Vagina (tissue), 2 donors: ENCODE results near the gene TNS1. TPM values are rescaled to one million over a fixed set of nuclear protein-coding genes. Genes with fewer than 3 reads are reported as not detected.

Source experiments
- DNase-seq, 2 donors: peaks; one replicate each; pipeline ENCODE4 v3.0.0-alpha.2; 2017; ENCODE audit errors: extremely low spot score in 2 of 2
- H3K27ac ChIP-seq: fragments of 200-600 bp; sonication (generic); one replicate; pipeline ENCODE4 v1.5.1; 2019
- H3K27me3 ChIP-seq: fragments of 200-600 bp; sonication (generic); one replicate; pipeline ENCODE4 v1.5.1; 2019
- H3K36me3 ChIP-seq, 2 donors: fragments of 200-600 bp; sonication (generic); one replicate each; pipeline ENCODE4 v1.5.1; 2017 to 2019
- H3K4me1 ChIP-seq: fragments of 200-600 bp; sonication (generic); one replicate; pipeline ENCODE4 v1.5.1; 2019
- H3K4me3 ChIP-seq, 2 donors: fragments of 200-600 bp; sonication (generic); 1 replicate in 1 of 2; 2 replicates in 1 of 2; pipeline ENCODE4 v1.5.1; 2016 to 2019
- H3K9me3 ChIP-seq: fragments of 200-600 bp; sonication (generic); one replicate; pipeline ENCODE4 v1.5.1; 2019
- CTCF ChIP-seq, 3 experiments: fragments of 450-650 bp in 2 of 3; fragments of 200-600 bp in 1 of 3; sonication (generic) in 1 of 3; IDR thresholded peaks; one replicate each; pipeline ENCODE4 v1.5.1; 2017 to 2019; ENCODE audit warnings: antibody characterized with exemption in 3 of 3, mild to moderate bottlenecking in 2 of 3, moderate library complexity in 2 of 3
- POLR2A ChIP-seq, 2 donors: fragments of 450-650 bp; IDR thresholded peaks; one replicate each; pipeline ENCODE4 v1.6.1; 2017; ENCODE audit warnings: antibody characterized with exemption in 2 of 2, mild to moderate bottlenecking in 2 of 2, moderate library complexity in 2 of 2
- POLR2AphosphoS5 ChIP-seq, 2 donors: sonication (generic); formaldehyde crosslinking; IDR thresholded peaks; one replicate each; pipeline ENCODE4 v1.9.0; 2017; ENCODE audit warnings: antibody characterized with exemption in 2 of 2, mild to moderate bottlenecking in 2 of 2, low read depth in 1 of 2; ENCODE audit not compliant: insufficient read depth in 1 of 2
- intact Hi-C: fragments of 100-400 bp; cut with DNase I; formaldehyde crosslinking; loops from one replicate; pipeline ENCODE4 v1.15.1; 2023
- total RNA-seq: library from RNA; depleted of rRNA; stranded (reverse); fragments of >200 nt; gene quantifications from one replicate; pipeline ENCODE4 v1.2.3, GENCODE V29; 2016

TNS1 gene
- total RNA-seq, 1 donor from 2014 or later, result 216 TPM

- Histone ChIP-seq H3K27me3 (no peaks in the 10 kb centered on the region), H3K36me3 (peaks cover 0 to 13% of the 10 kb centered on the region in 2 donors), H3K9me3 (no peaks in the 10 kb centered on the region), H3K4me1 (peaks cover 90% of the 10 kb centered on the region), H3K4me3 (no peak overlapping the region), H3K27ac (peak overlapping the region; percentile 91)
- DNase-seq, result no peak
- intact Hi-C loops, result loop anchor here (5.0 kb wide), 1 partner anchor 41 kb away; no protein-coding TSS in a partner anchor
- TF ChIP-seq POLR2AphosphoS5 (IDR thresholded peaks at IDR 0.05; ENCODE audit: insufficient read depth in 1 of 2, low read depth in 1 of 2), result no peak
- no peak for TF ChIP-seq POLR2A (IDR thresholded peaks at IDR 0.05)
- no peak for TF ChIP-seq CTCF (IDR thresholded peaks at IDR 0.05)
Observed at GRCh38 chr2:217901400-217901799, 101.4 kb downstream of the TNS1 start.

GRCh38 chr2:217900780-217901360 lies 101.9 kb downstream of the TNS1 start:
- Histone ChIP-seq H3K27ac (peak overlapping the region; percentile 91), H3K27me3 (no peaks in the 10 kb centered on the region), H3K36me3 (peaks cover 0 to 19% of the 10 kb centered on the region in 2 donors), H3K4me1 (peaks cover 85% of the 10 kb centered on the region), H3K9me3 (no peaks in the 10 kb centered on the region), H3K4me3 (no peak overlapping the region)
- no peak for TF ChIP-seq POLR2AphosphoS5 (IDR thresholded peaks at IDR 0.05; ENCODE audit: insufficient read depth in 1 of 2, low read depth in 1 of 2)
- TF ChIP-seq CTCF (IDR thresholded peaks at IDR 0.05), result no peak
- TF ChIP-seq POLR2A (IDR thresholded peaks at IDR 0.05), result no peak
- DNase-seq, result no peak
- intact Hi-C loops, result loop anchor here (5.0 kb wide), 1 partner anchor 41 kb away; no protein-coding TSS in a partner anchor

GRCh38 chr2:217900010-217900779 lies 102.6 kb downstream of the TNS1 start:
- no peaks in the 10 kb centered on the region for H3K9me3 ChIP-seq
- peaks cover 0 to 24% of the 10 kb centered on the region in 2 donors for H3K36me3 ChIP-seq
- no peak overlapping the region for H3K4me3 ChIP-seq
- H3K27ac ChIP-seq, result peak overlapping the region; percentile 91
- intact Hi-C loops, result loop anchor here (5.0 kb wide), 1 partner anchor 42 kb away; no protein-coding TSS in a partner anchor
- TF ChIP-seq CTCF (IDR thresholded peaks at IDR 0.05), result no peak
- no peak for TF ChIP-seq POLR2AphosphoS5 (IDR thresholded peaks at IDR 0.05; ENCODE audit: insufficient read depth in 1 of 2, low read depth in 1 of 2)
- H3K4me1 ChIP-seq, result peaks cover 78% of the 10 kb centered on the region
- H3K27me3 ChIP-seq, result no peaks in the 10 kb centered on the region
- no peak for DNase-seq

GRCh38 chr2:217899231-217900009 lies 103.4 kb downstream of the TNS1 start:
- H3K36me3 ChIP-seq, result peaks cover 0 to 32% of the 10 kb centered on the region in 2 donors
- DNase-seq, result no peak
- TF ChIP-seq POLR2AphosphoS5 (IDR thresholded peaks at IDR 0.05; ENCODE audit: insufficient read depth in 1 of 2, low read depth in 1 of 2) (peak; percentile 42 to 54), POLR2A (IDR thresholded peaks at IDR 0.05) (no peak), CTCF (IDR thresholded peaks at IDR 0.05) (peak in 2 of 3 experiments; percentile 41 to 58)
- peaks cover 70% of the 10 kb centered on the region for H3K4me1 ChIP-seq
- no peaks in the 10 kb centered on the region for H3K27me3 ChIP-seq
- no peak overlapping the region for H3K4me3 ChIP-seq
- H3K27ac ChIP-seq, result peak overlapping the region; percentile 91
- intact Hi-C loops, result loop anchor here (5.0 kb wide), 1 partner anchor 43 kb away; no protein-coding TSS in a partner anchor
- no peaks in the 10 kb centered on the region for H3K9me3 ChIP-seq
